ENCODE measurements around the gene ZBTB2.

- TF ChIP-seq POLR2AphosphoS5 (IDR thresholded peaks at IDR 0.05) (no peak), CTCF (IDR thresholded peaks at IDR 0.05) (no peak)
These were observed 2.3 kb downstream of the ZBTB2 start for GRCh38 chr6:151388997-151389617.
